Measurements from ENCODE around the gene SLC45A3. TPM values are rescaled to one million over a fixed set of nuclear protein-coding genes. Genes with fewer than 3 reads are reported as not detected.

The SLC45A3 gene
- total and polyA plus RNA-seq, 2 of the 4 experiments (the other 2 are of a cell fraction), result 1.4 to 2.5 TPM

DNA sequence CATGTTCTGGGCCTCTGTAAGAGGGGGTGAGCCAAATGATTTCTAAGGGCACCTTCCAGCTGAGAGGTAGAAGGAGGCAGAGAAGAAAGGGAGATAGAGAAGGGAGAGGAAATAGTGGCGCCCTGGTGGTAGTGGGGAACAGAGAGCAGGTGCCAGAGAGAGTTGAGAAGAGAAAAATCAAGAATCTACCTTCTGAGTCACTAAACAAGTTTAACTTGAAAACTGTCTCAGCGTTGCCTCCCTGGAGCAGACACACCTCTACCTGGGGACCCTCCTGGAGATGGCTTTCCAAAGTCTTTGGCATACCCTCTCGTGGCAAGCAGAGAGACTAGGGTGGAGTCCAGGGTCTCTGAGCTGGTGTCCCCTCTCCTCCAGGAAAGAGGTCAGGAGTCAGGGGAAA, 1.1 kb upstream of the SLC45A3 start:
- Histone ChIP-seq H3K27me3 (ENCODE audit: control insufficient read depth, insufficient read depth, low read length) (peaks cover 3% of the 10 kb centered on the region; the same call in 1 of the 2 replicates), H3K9me3 (ENCODE audit: control insufficient read depth, insufficient read depth, low read length) (no peaks in the 10 kb centered on the region), H3K56ac (ENCODE audit: extremely low read depth, insufficient read depth, low read length) (no peak overlapping the region), H2AK9ac (replicated peaks; ENCODE audit: low read depth, low read length, poor library complexity) (no peak overlapping the region), H4K8ac (ENCODE audit: low read depth in 2 of 2, low read length in 2 of 2) (no peak overlapping the region), H3K9me1 (ENCODE audit: insufficient read depth, low read length) (0 out of 2 replicates have a peak, but pooled peaks cover 3% of the 10 kb centered on the region), H4K91ac (ENCODE audit: insufficient read depth, low read depth, low read length) (no peak overlapping the region), H3K4me1 (ENCODE audit: control insufficient read depth, insufficient read depth, low read length) (peaks cover 12% of the 10 kb centered on the region), H2BK120ac (ENCODE audit: low read depth, low read length) (no peak overlapping the region), H3K14ac (replicated peaks; ENCODE audit: low read depth, low read length) (no peak overlapping the region), H2BK15ac (ENCODE audit: low read depth, low read length) (no peak overlapping the region), H2AFZ (replicated peaks; ENCODE audit: low read length, poor library complexity) (peak overlapping the region; percentile 43), H3K23ac (ENCODE audit: low read depth, low read length) (no peak overlapping the region), H3K18ac (ENCODE audit: low read depth, low read length) (no peak overlapping the region), H4K20me1 (ENCODE audit: insufficient read depth, low read length) (no peaks in the 10 kb centered on the region), H3K4me3 (ENCODE audit: insufficient read depth, low read depth, low read length) (no peak overlapping the region), H3K4me2 (ENCODE audit: low read depth, low read length) (no peak overlapping the region), H2BK5ac (ENCODE audit: low read depth, low read length, poor library complexity, severe bottlenecking) (no peak overlapping the region), H4K5ac (ENCODE audit: low read depth, low read length) (no peak overlapping the region), H3K36me3 (ENCODE audit: control insufficient read depth, insufficient read depth, low read length) (no peaks in the 10 kb centered on the region), H3K4ac (ENCODE audit: low read depth, low read length) (no peak overlapping the region), H2BK20ac (ENCODE audit: low read depth, low read length) (no peak overlapping the region), H3K9ac (ENCODE audit: low read depth, low read length) (no peak overlapping the region), H3K79me1 (ENCODE audit: low read depth in 1 of 2, low read length in 2 of 2) (peaks cover 5 to 19% of the 10 kb centered on the region in 2 experiments; a peak in 3 of 4 replicates), H2AK5ac (ENCODE audit: low read depth, low read length) (no peak overlapping the region), H3K27ac (ENCODE audit: insufficient read depth, low read length) (no peak overlapping the region)
- intact Hi-C loops (cut with micrococcal nuclease) (no loop called here), dilution Hi-C loops (cut with HindIII; ENCODE audit: low sequenced_read_pairs, unreplicated experiment) (no loop called here), in situ Hi-C loops (cut with MboI; ENCODE audit: low sequenced_read_pairs) (no loop called here)
- WGBS, 2 experiments (ENCODE audit: extremely low coverage in 2 of 2, insufficient read length in 1 of 2), result no CpG with 5 or more reads among the region's 3 CpGs
- no TSS peak for BruUV-seq (replicated peaks)
- CTCF ChIA-PET, result no interaction called here
- POLR2A ChIA-PET (ENCODE audit: unreplicated experiment), result no interaction called here
- ATAC-seq (ENCODE audit: low read depth), result no peak
- DNase-seq, result no peak
- no peak for TF ChIP-seq CEBPB (IDR thresholded peaks at IDR 0.05; ENCODE audit: low read depth, low read length)

Measured in IMR-90 (cell line).